ENCODE measurements around the gene CCDC169.

GRCh38 chr13:36219883-36220282, 77.7 kb downstream of the CCDC169 start:
- TF ChIP-seq CTCF (IDR thresholded peaks at IDR 0.05) (no peak), POLR2A (IDR thresholded peaks at IDR 0.05) (no peak)

Measured in esophagus squamous epithelium (tissue), 4 donors.